ENCODE data around the gene B3GALT5. TPM values are rescaled to one million over a fixed set of nuclear protein-coding genes. Genes with fewer than 3 reads are reported as not detected.

The B3GALT5 gene
- polyA plus RNA-seq, 3 donors from 2014 or later: not detected

DNA sequence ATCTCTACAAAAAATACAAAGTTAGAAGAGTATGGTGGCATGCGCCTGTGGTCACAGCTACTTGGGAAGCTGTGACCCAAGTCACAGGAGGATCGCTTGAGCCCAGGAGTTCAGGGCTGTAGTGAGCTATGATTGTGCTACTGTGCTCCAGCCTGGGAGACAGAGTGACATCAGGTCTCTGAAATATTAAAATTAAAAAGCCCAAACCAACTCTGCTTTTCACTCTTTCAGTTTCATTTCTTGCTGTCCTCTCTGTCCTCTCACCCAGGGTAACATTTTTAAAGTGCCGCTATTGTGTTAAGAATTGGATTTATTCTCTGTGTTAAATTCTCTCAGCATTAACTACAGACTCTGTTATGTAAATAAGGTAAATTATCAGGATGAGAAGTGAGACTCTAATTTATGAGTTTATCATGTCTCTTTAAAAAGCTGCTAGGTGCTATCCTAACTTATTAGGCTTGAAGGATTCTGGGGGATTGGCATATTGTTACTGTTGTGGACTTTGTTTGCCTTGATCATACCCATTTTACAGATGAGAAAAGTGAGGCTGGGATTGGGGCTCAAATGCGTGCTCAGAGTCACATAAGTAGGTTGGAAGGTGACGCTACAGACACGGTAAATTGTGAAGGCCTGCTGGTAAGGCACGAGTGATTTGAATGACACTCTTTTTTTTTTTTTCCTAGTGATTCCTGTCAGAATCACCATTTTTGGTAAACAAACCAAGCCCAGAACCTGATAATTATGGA, 46.5 kb downstream of the B3GALT5 start:
- H3K4me3 Mint-ChIP-seq: no peak overlapping the region
- H3K27ac Mint-ChIP-seq: no peak overlapping the region
- H3K36me3 Mint-ChIP-seq: no peaks in the 10 kb centered on the region
- DNase-seq: no peak
- no peaks in the 10 kb centered on the region for H3K4me1 Mint-ChIP-seq
- H3K9me3 Mint-ChIP-seq: peaks cover 0 to 5% (median 2%) of the 10 kb centered on the region in 6 donors
- H3K27me3 Mint-ChIP-seq (ENCODE audit: low read depth in 3 of 3): peaks cover 1 to 4% (median 3%) of the 10 kb centered on the region in 3 donors

DNA sequence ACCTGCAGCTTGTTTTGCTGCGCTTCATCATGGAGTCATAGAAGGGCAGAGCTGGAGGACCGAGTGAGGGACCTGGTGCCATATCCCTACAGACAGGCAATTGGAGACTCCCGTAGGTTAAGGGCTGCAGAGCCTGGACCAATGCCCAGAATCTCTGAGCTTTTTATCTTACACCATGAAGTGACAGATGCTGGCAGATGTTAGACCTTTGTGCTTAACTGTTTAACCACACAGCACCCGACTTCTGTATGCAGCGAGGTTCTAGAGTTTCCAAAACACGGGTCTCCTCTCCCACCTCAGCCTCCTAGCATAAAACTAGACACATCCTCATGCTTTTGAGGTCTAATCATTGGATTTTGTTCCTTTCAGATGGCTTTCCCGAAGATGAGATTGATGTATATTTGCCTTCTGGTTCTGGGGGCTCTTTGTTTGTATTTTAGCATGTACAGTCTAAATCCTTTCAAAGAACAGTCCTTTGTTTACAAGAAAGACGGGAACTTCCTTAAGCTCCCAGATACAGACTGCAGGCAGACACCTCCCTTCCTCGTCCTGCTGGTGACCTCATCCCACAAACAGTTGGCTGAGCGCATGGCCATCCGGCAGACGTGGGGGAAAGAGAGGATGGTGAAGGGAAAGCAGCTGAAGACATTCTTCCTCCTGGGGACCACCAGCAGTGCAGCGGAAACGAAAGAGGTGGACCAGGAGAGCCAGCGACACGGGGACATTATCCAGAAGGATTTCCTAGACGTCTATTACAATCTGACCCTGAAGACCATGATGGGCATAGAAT, 47.6 kb downstream of the B3GALT5 start:
- Mint-ChIP-seq H3K27me3 (ENCODE audit: low read depth in 3 of 3) (peaks cover 1 to 4% (median 3%) of the 10 kb centered on the region in 3 donors), H3K9me3 (peaks cover 0 to 5% (median 0%) of the 10 kb centered on the region in 6 donors), H3K27ac (no peak overlapping the region), H3K36me3 (no peaks in the 10 kb centered on the region), H3K4me1 (no peaks in the 10 kb centered on the region), H3K4me3 (no peak overlapping the region)
- DNase-seq: no peak

DNA sequence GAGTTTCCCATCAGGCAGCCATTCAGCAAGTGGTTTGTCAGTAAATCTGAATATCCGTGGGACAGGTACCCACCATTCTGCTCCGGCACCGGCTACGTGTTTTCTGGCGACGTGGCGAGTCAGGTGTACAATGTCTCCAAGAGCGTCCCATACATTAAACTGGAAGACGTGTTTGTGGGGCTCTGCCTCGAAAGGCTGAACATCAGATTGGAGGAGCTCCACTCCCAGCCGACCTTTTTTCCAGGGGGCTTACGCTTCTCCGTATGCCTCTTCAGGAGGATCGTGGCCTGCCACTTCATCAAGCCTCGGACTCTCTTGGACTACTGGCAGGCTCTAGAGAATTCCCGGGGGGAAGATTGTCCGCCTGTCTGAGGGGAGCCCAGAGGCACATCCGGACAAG, 48.4 kb downstream of the B3GALT5 start:
- Mint-ChIP-seq H3K27me3 (ENCODE audit: low read depth in 3 of 3) (peaks cover 1 to 4% (median 3%) of the 10 kb centered on the region in 3 donors), H3K9me3 (peaks cover 0 to 5% (median 0%) of the 10 kb centered on the region in 6 donors), H3K4me1 (no peaks in the 10 kb centered on the region), H3K27ac (no peak overlapping the region), H3K4me3 (no peak overlapping the region), H3K36me3 (no peaks in the 10 kb centered on the region)
- no peak for DNase-seq

DNA sequence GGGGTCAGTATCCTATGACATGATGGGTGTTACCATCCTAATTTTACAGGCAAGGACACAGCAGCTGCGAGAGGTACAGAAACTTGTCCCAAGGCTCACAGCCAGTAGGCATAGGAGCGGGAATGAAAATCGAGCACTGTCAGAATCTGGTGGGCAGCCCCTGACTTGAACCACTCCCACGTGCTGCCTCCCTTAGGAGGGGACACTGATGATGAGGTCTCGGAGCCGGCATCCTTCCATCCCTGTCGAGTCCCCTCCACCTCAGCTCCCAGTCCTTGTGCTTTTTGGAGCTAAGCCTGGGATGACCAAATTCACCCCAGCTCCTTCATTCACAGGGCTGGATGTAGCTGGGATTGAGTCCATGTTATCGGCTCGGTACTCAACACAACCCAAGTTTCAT, 49.0 kb downstream of the B3GALT5 start:
- Mint-ChIP-seq H3K4me3 (no peak overlapping the region), H3K36me3 (no peaks in the 10 kb centered on the region), H3K27me3 (ENCODE audit: low read depth in 3 of 3) (peaks cover 1 to 4% (median 3%) of the 10 kb centered on the region in 3 donors), H3K27ac (no peak overlapping the region), H3K9me3 (peaks cover 0 to 5% (median 0%) of the 10 kb centered on the region in 6 donors), H3K4me1 (no peaks in the 10 kb centered on the region)
- DNase-seq: no peak

DNA sequence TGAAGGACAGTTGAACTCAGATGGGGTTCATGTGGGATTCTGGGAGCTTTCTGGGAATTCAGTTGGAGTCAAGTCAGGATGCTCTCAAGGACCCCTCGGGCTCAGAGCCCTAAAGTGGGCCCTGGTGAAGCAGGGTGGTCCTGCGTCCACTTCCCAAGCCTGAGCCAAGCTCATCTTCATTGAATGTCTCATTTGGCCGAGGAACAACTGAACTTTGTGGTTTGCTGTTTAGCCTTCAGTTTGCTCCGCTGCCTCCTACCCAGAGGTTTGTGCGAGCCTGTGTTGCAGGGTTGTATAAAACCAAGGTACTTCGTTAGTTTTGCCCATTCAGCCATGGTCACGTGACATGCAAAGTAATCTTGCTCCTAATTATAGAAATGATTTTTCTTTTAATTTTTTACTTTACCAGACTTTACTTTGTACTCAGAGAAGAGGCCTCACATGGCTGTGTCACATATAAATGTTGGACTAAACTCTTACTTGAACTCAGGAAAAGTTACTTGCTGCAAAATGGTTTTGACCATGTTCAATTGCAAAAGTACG, 49.7 kb downstream of the B3GALT5 start:
- Mint-ChIP-seq H3K27ac (no peak overlapping the region), H3K9me3 (peaks cover 0 to 5% (median 0%) of the 10 kb centered on the region in 6 donors), H3K36me3 (no peaks in the 10 kb centered on the region), H3K4me3 (no peak overlapping the region), H3K27me3 (ENCODE audit: low read depth in 3 of 3) (peaks cover 1 to 4% (median 3%) of the 10 kb centered on the region in 3 donors), H3K4me1 (no peaks in the 10 kb centered on the region)
- no peak for DNase-seq

DNA sequence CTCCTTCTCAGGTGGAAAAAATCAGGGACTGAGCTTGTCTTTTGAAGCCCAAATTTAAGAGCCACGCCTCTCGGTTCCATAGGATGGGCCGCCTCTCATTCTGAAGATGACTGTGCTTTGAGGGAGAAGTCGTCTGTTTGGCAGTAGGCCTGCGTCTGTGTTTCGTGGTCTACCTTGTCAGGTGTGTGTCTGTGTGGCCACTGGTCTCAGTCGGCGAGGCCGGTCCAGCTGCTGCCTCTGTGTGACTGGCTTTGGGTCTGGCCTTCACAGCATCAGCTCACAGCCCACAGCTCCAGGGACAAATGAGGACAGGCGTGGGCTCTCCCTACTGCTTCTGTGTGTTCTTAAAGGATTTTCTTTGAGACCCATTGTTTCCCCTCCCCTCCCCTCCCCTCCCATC, 50.3 kb downstream of the B3GALT5 start:
- Mint-ChIP-seq H3K9me3 (peaks cover 0 to 2% (median 0%) of the 10 kb centered on the region in 6 donors), H3K27ac (no peak overlapping the region), H3K4me3 (no peak overlapping the region), H3K27me3 (ENCODE audit: low read depth in 3 of 3) (peaks cover 1 to 4% (median 2%) of the 10 kb centered on the region in 3 donors), H3K36me3 (no peaks in the 10 kb centered on the region), H3K4me1 (no peaks in the 10 kb centered on the region)
- DNase-seq: no peak

DNA sequence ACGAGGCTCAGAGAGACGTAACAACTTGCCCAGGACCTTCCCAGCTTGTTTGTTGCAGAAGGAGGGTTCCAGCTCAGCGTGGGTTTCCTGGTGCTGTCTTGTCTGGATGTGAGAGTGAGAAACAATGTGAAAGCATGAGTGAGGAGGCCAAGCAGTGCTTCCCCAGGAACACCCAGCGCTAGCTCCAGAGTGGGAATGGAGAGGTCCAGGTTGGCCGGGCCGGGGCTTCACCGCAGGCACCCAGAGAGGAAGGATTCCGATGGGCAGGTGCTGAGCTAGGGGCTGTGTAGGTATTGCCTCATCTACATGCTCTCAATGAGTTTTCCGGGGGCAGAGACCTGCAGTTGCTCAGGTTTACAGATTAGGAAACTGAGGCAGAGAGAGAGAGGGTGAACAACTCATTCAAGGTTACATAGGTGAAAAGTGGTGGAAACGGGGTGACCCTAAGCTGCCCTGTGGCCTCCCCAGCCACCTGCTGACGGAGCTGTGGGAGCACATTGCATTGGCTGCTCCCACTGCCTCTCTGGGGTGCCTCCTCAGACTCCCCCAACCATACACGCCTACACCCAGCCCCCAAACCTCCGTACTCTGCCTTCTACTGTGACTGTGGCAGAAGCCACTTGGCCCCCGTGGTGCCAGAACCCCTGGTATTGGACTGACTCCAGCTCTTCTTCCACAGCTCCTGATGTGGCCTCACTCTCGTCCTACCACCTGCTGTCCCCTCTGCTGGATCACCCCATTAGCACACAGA, 51.2 kb downstream of the B3GALT5 start:
- Mint-ChIP-seq H3K27ac (no peak overlapping the region), H3K4me3 (no peak overlapping the region), H3K27me3 (ENCODE audit: low read depth in 3 of 3) (peaks cover 0 to 4% (median 1%) of the 10 kb centered on the region in 3 donors), H3K9me3 (peaks cover 0 to 2% (median 0%) of the 10 kb centered on the region in 6 donors), H3K4me1 (no peaks in the 10 kb centered on the region), H3K36me3 (no peaks in the 10 kb centered on the region)
- no peak for DNase-seq

DNA sequence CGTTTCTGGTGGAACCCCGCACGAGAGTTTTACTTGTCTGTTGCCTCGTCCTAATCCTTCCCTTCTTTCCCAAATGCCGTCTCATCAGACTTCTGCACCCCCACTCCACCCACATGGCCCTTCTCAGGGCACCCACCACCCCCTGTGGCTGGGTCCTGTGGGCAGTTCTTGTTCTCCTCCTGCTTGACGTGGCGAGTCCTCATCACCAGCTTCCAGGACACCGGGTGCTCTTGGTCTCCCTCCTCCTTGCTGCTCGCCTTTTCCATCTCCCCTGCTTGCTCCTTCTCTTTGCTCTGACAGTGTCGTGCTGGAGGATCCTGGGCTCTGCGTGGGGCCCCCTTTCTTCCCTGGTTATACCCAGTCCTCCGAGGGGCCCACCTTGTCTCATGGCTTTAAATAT, 51.8 kb downstream of the B3GALT5 start:
- no peak overlapping the region for H3K27ac Mint-ChIP-seq
- no peaks in the 10 kb centered on the region for H3K36me3 Mint-ChIP-seq
- H3K27me3 Mint-ChIP-seq (ENCODE audit: low read depth in 3 of 3): peaks cover 0 to 4% (median 0%) of the 10 kb centered on the region in 3 donors
- no peak for DNase-seq
- peaks cover 0 to 2% (median 0%) of the 10 kb centered on the region in 6 donors for H3K9me3 Mint-ChIP-seq
- no peaks in the 10 kb centered on the region for H3K4me1 Mint-ChIP-seq
- H3K4me3 Mint-ChIP-seq: no peak overlapping the region

DNA sequence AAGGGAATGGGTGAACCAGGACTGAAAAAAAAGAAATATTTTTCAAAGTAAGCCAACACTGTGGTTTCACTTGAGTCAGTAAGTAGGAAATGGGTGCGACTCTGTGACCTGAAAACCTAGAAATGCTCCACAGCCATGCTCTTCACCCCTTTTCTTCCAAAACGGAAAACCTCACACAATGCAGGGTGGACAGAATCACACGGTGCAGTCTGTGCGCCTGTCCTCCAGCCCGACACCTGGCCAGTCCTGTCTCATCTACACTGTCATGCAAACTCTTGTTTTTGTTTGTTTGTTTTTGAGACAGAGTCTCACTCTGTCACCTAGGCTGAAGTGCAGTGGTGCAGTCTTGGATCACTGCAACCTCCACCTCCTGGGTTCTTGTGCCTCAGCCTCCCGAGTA, 53.3 kb downstream of the B3GALT5 start:
- no peak for DNase-seq
- H3K9me3 Mint-ChIP-seq: peaks cover 0 to 3% (median 0%) of the 10 kb centered on the region in 6 donors
- H3K27ac Mint-ChIP-seq: no peak overlapping the region
- no peak overlapping the region for H3K4me3 Mint-ChIP-seq
- H3K36me3 Mint-ChIP-seq: no peaks in the 10 kb centered on the region
- H3K4me1 Mint-ChIP-seq: no peaks in the 10 kb centered on the region
- H3K27me3 Mint-ChIP-seq (ENCODE audit: low read depth in 3 of 3): peaks cover 0 to 3% (median 0%) of the 10 kb centered on the region in 3 donors

DNA sequence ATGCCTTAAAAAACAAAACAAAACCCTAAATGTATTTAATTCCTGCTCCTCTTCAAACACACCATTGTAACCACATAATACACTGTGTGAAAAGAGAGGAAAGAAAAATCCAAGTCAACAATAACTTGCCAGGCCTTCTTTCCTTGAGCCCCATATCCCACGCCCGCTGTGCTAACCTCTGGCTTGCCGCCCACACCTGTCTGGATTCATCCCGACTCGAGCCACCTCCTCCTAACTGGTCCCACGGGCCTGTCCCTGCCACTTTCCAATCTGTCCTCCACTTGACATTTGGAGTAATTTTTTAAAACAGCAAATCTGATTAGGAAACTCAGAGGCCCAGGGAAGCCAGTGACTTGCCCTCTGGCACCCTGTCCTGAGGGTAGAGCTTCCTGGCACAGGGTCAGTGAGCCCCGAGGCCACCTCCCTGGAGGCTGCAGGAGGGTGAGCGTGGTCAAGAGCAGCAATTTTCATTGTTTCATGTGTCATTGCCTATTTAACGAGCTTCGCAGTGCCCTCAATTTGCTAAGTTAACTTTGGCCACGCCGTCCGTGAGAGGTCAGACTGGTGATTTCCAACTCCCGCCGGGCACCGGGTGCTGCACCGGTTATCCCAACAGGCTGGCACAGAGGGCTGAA, 54.1 kb downstream of the B3GALT5 start:
- H3K36me3 Mint-ChIP-seq: no peaks in the 10 kb centered on the region
- H3K9me3 Mint-ChIP-seq: peaks cover 0 to 2% (median 0%) of the 10 kb centered on the region in 6 donors
- peak overlapping the region in 2 of 6 donors; percentile 26 to 54 for H3K27ac Mint-ChIP-seq
- no peak overlapping the region for H3K4me3 Mint-ChIP-seq
- DNase-seq: no peak
- H3K4me1 Mint-ChIP-seq: no peaks in the 10 kb centered on the region
- peaks cover 0 to 3% (median 0%) of the 10 kb centered on the region in 3 donors for H3K27me3 Mint-ChIP-seq (ENCODE audit: low read depth in 3 of 3)

DNA sequence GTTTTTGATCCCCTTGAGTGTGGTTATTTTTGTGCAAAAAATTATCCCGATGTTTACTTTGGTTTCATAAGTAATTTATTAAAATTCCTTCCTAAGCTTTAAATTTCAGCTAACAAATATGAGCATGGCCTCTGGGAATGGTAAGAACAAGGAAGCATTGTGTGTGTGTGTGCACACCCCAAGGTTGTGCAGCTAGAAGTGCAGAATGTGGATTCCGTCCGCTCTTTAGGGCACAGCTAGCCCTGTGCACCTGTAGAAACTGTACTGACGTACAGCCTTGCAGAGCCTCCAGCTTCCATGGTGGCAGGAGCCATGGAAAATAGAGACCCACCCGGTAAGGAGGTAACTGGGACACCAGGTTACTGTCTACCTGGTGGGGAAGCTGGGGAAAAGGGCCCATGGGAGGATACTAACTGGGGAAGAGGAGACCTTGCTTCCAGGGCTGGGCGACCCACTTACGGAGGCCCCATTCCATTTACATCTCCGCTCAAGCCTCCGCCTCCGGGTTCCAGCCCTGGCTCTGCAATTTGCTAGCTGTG, 54.7 kb downstream of the B3GALT5 start:
- H3K9me3 Mint-ChIP-seq: peaks cover 0 to 2% (median 0%) of the 10 kb centered on the region in 6 donors
- no peak for DNase-seq
- no peaks in the 10 kb centered on the region for H3K4me1 Mint-ChIP-seq
- H3K36me3 Mint-ChIP-seq: no peaks in the 10 kb centered on the region
- no peak overlapping the region for H3K27ac Mint-ChIP-seq
- H3K27me3 Mint-ChIP-seq (ENCODE audit: low read depth in 3 of 3): peaks cover 0 to 3% (median 0%) of the 10 kb centered on the region in 3 donors
- H3K4me3 Mint-ChIP-seq: no peak overlapping the region

DNA sequence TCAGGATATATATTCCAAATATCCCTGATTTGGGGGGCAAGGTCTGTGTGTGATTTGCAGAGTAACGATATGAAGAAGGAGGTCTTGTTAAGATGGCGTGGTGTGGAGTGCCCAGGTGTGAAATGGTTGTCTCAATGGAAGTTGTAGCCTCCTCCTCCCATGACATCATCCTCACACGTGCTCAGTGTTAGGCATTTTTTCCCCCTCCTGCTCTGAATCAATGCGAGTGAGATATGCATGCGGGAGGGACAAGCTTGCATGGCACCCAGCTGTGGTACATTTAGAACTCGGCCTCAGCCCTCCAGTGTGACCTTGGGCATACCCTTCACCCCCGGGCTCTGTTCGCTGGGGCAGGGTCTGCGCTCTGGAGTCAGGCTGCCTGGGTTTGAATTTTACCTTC, 55.6 kb downstream of the B3GALT5 start:
- H3K27ac Mint-ChIP-seq: no peak overlapping the region
- peaks cover 0 to 2% (median 0%) of the 10 kb centered on the region in 6 donors for H3K9me3 Mint-ChIP-seq
- peaks cover 0 to 3% (median 0%) of the 10 kb centered on the region in 3 donors for H3K27me3 Mint-ChIP-seq (ENCODE audit: low read depth in 3 of 3)
- H3K4me3 Mint-ChIP-seq: no peak overlapping the region
- H3K4me1 Mint-ChIP-seq: no peaks in the 10 kb centered on the region
- no peak for DNase-seq
- H3K36me3 Mint-ChIP-seq: no peaks in the 10 kb centered on the region

DNA sequence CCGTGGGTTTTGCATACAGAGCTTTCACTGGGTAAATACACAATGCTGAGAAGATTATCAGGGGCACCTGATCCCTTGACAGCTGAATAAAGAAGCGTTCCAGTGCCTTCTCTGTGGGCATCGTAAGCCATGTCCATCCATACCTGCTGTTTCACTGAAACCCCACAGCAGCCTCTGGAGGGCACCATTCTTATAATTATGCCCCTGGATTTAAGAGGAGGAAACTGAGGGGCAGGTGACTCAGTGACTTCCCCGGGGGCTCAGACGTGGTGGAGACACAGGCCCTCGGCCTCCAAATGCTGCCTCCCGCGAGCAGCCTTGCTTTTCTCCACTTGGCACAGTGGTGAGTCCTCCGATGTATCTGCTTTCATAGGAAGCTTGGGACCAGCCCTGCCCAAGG, 56.7 kb downstream of the B3GALT5 start:
- H3K4me3 Mint-ChIP-seq: no peak overlapping the region
- DNase-seq: no peak
- H3K27ac Mint-ChIP-seq: no peak overlapping the region
- peaks cover 0 to 2% (median 0%) of the 10 kb centered on the region in 6 donors for H3K9me3 Mint-ChIP-seq
- H3K27me3 Mint-ChIP-seq (ENCODE audit: low read depth in 3 of 3): peaks cover 0 to under 1% (median 0%) of the 10 kb centered on the region in 3 donors
- H3K36me3 Mint-ChIP-seq: no peaks in the 10 kb centered on the region
- no peaks in the 10 kb centered on the region for H3K4me1 Mint-ChIP-seq

Measured in immature natural killer cell (primary cell).